Psoas muscle (tissue), 8 donors: Measurements from ENCODE around the gene ARHGAP15. TPM values are rescaled to one million over a fixed set of nuclear protein-coding genes. Genes with fewer than 3 reads are reported as not detected.

Source experiments
- ATAC-seq, 4 donors: fragments of 200-7000 bp; cut with Tn5 transposase; one replicate each; pipeline ENCODE4 v1.9.1; 2020; ENCODE audit warnings: moderate library complexity in 3 of 4, mild to moderate bottlenecking in 2 of 4
- DNase-seq, 2 donors: peaks; one replicate each; pipeline ENCODE4 v3.0.0-alpha.2; 2020
- H3K27ac ChIP-seq: fragments of 200-600 bp; one replicate; pipeline ENCODE4 v1.8.0; 2022
- H3K27me3 ChIP-seq, 3 donors: fragments of 200-600 bp in 1 of 3; one replicate each; pipeline versions ENCODE4 v1.6.1 to v1.8.0; 2013 to 2022; ENCODE audit warnings: low read length in 2 of 3, mild to moderate bottlenecking in 2 of 3, moderate library complexity in 1 of 3; ENCODE audit not compliant: insufficient read depth in 3 of 3
- H3K36me3 ChIP-seq, 2 donors: fragments of 200-600 bp in 1 of 2; one replicate each; pipeline versions ENCODE4 v1.6.1 to v1.8.0; 2013 to 2022; ENCODE audit warnings: low read depth in 1 of 2, mild to moderate bottlenecking in 1 of 2, moderate library complexity in 1 of 2; ENCODE audit not compliant: insufficient read depth in 1 of 2
- H3K4me1 ChIP-seq: fragments of 200-600 bp; one replicate; pipeline ENCODE4 v1.8.0; 2022
- H3K4me3 ChIP-seq: fragments of 200-600 bp; one replicate; pipeline ENCODE4 v1.8.0; 2022; ENCODE audit warnings: mild to moderate bottlenecking
- H3K9me3 ChIP-seq: fragments of 200-600 bp; one replicate; pipeline ENCODE4 v1.8.0; 2022
- CTCF ChIP-seq: fragments of 200-600 bp; IDR thresholded peaks from one replicate; pipeline ENCODE4 v1.8.0; 2022; ENCODE audit warnings: antibody characterized with exemption
- WGBS, 3 donors: extraction: QIAGEN DNeasy Blood & Tissue Kit; methylation state at CpG; one replicate each; pipeline versions ENCODE4 v1.1.6 to v1.1.7; 2013; 5-methylcytosine and 5-hydroxymethylcytosine counted together
- intact Hi-C, 2 donors: fragments of 100-400 bp; cut with DNase I; formaldehyde crosslinking; loops; one replicate each; pipeline versions ENCODE4 v1.11.0 to v1.14.2; 2022
- polyA plus RNA-seq, 3 donors: library from polyadenylated mRNA; stranded (reverse); fragments of 200-250 nt; gene quantifications; one replicate each; pipeline ENCODE4 v1.2.3, GENCODE V29; 2013
- total RNA-seq, 4 donors: library from RNA; stranded (reverse); fragmentation: NEBNext Ultra II Directional in 2 of 4; extraction: Animal tissue kit (Norgen Biotek cat#: 25700) in 2 of 4; gene quantifications; one replicate each; pipeline versions ENCODE4 v1.2.1 to v1.2.4, GENCODE V29; 2021 to 2023
- donor health status: healthy with polysubstance abuse.
- donor health status: DM: no; HTN: no; CAD: no; lungs with moderate emphysema.
- donor health status: Bipolar disorder and iron deficiency.
- donor health status: healthy.
- donor health status: DM: yes; HTN: yes; CAD: no.
- donor health status: DM: no; HTN: no; CAD: no.
- donor health status: DM: no; HTN: no; CAD: no.
- donor health status: DM: yes; HTN: yes; CAD: no.

The ARHGAP15 gene
- total and polyA plus RNA-seq, 7 donors, result 0.49 to 3.1 (median 0.95) TPM

- 76 to 94% (median 92%) methylated on average over 1 of the region's 1 CpG for WGBS, 3 donors
- H3K27me3 ChIP-seq, result no peaks in the 10 kb centered on the region
- no peaks in the 10 kb centered on the region for H3K9me3 ChIP-seq
- H3K4me1 ChIP-seq, result no peaks in the 10 kb centered on the region
- ATAC-seq, result no peak
- H3K27ac ChIP-seq, result no peak overlapping the region
- no peak overlapping the region for H3K4me3 ChIP-seq
- no peak for DNase-seq
- intact Hi-C loops, result no loop called here
- no peaks in the 10 kb centered on the region for H3K36me3 ChIP-seq
- no peak for TF ChIP-seq CTCF
Measured at GRCh38 chr2:143140864-143141661, 11.8 kb downstream of the ARHGAP15 start.

GRCh38 chr2:143142598-143142997, 13.4 kb downstream of the ARHGAP15 start:
- intact Hi-C loops, result no loop called here
- Histone ChIP-seq H3K4me3 (no peak overlapping the region), H3K4me1 (no peaks in the 10 kb centered on the region), H3K36me3 (no peaks in the 10 kb centered on the region), H3K27ac (no peak overlapping the region), H3K27me3 (no peaks in the 10 kb centered on the region), H3K9me3 (no peaks in the 10 kb centered on the region)
- ATAC-seq, result no peak
- no peak for TF ChIP-seq CTCF
- no peak for DNase-seq
- 80 to 84% (median 80%) methylated on average over 2 of the region's 2 CpGs for WGBS, 3 donors

- Histone ChIP-seq H3K4me1 (no peaks in the 10 kb centered on the region), H3K27ac (no peak overlapping the region), H3K36me3 (no peaks in the 10 kb centered on the region), H3K4me3 (no peak overlapping the region), H3K9me3 (no peaks in the 10 kb centered on the region), H3K27me3 (no peaks in the 10 kb centered on the region)
- ATAC-seq (no peak), DNase-seq (no peak)
- intact Hi-C loops, result no loop called here
- WGBS, 3 donors, result 94 to 97% (median 95%) methylated on average over 3 of the region's 3 CpGs
- no peak for TF ChIP-seq CTCF
Measured at GRCh38 chr2:143144813-143145455, 15.7 kb downstream of the ARHGAP15 start.

- intact Hi-C loops, result no loop called here
- DNase-seq (no peak), ATAC-seq (no peak)
- Histone ChIP-seq H3K36me3 (no peaks in the 10 kb centered on the region), H3K9me3 (no peaks in the 10 kb centered on the region), H3K27me3 (no peaks in the 10 kb centered on the region), H3K27ac (no peak overlapping the region), H3K4me3 (no peak overlapping the region), H3K4me1 (no peaks in the 10 kb centered on the region)
- TF ChIP-seq CTCF, result no peak
- 71 to 86% (median 75%) methylated on average over 1 of the region's 1 CpG for WGBS, 3 donors
Measured at GRCh38 chr2:143146366-143146765, 17.1 kb downstream of the ARHGAP15 start.
